ENCODE measurements around the gene JARID2. TPM values are rescaled to one million over a fixed set of nuclear protein-coding genes. Genes with fewer than 3 reads are reported as not detected.
"Not testable (repeated sequence)": the region's sequence is repeated elsewhere in the genome, so short reads cannot be mapped to it uniquely, and the experiment has no call there.

Gene JARID2
- total and polyA plus RNA-seq, 4 donors = 15.4 to 25.5 (median 23.1) TPM

DNA sequence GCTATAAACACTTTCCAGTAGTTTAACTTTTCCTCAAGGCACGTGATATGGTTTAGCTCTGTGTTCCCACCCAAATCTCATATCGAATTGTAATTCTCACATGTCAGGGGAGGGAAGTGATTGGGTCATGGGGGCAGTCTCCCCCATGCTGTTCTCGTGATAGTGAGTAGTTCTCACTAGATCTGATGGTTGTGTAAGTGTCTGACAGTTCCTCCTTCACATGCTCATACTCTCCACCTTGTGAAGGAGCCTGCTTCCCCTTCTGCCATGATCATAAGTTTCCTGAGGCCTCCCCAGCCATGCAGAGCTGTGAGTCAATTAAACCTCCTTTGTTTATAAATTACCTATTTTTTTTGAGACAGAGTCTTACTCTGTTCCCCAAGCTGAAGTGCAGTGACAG lies 289.1 kb downstream of the JARID2 start:
- WGBS (ENCODE audit: insufficient coverage) = no CpG with 5 or more reads among the region's 3 CpGs
- H3K27me3 ChIP-seq (ENCODE audit: control insufficient read depth, insufficient read depth, low read length) = no peaks in the 10 kb centered on the region
- no peak overlapping the region for H3K27ac ChIP-seq (ENCODE audit: low read depth, low read length)

DNA sequence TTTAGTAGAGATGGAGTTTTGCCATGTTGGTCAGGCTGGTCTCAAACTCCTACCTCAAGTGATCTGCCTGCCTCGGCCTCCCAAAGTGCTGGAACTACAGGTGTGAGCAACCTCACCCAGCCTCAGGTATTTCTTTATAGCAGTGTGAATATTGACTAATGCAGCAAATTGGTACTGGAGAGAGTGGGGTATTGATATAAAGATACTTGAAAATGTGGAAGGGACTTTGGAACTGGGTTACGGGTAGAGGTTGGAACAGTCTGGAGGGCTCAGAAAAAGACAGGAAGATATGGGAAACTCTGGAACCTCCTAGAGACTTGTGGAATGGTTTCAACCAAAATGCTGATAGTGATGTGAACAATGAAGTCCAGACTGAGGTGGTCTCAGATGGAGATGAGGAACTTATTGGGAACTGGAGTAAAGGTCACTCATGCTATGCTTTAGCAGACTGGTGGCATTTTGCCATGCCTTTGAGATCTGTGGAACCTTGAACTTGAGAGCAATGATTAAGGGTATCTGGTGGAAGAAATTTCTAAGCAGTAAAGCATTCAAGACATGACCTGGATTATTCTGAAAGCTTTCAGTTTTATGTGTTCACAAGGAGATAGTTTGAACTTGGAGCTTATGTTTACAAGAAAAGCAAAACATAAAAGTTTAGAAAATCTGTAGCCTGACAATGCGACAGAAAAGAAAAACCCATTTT lies 289.8 kb downstream of the JARID2 start:
- Histone ChIP-seq H3K27ac (ENCODE audit: low read depth, low read length) (no peak overlapping the region), H3K4me3 (ENCODE audit: low read depth, low read length) (no peak overlapping the region), H3K9me3 (ENCODE audit: control insufficient read depth, insufficient read depth, low read length) (no peaks in the 10 kb centered on the region), H3K4me1 (ENCODE audit: control insufficient read depth, insufficient read depth, low read length) (peaks cover 8% of the 10 kb centered on the region), H3K27me3 (ENCODE audit: control insufficient read depth, insufficient read depth, low read length) (no peaks in the 10 kb centered on the region), H3K36me3 (ENCODE audit: control insufficient read depth, insufficient read depth, low read length) (peaks cover 12% of the 10 kb centered on the region)
- no peak for DNase-seq (ENCODE audit: low read depth in 4 of 6, low spot score in 6 of 6)
- 90% methylated on average over 2 of the region's 3 CpGs for WGBS (ENCODE audit: insufficient coverage)

More for the DNA sequence above, 289.1 kb downstream of the JARID2 start:
- no peak overlapping the region for H3K4me3 ChIP-seq (ENCODE audit: low read depth, low read length)
- H3K4me1 ChIP-seq (ENCODE audit: control insufficient read depth, insufficient read depth, low read length) = peaks cover 5% of the 10 kb centered on the region
- H3K9me3 ChIP-seq (ENCODE audit: control insufficient read depth, insufficient read depth, low read length) = no peaks in the 10 kb centered on the region
- no peak for DNase-seq (ENCODE audit: low read depth in 4 of 6, low spot score in 6 of 6)
- peaks cover 14% of the 10 kb centered on the region for H3K36me3 ChIP-seq (ENCODE audit: control insufficient read depth, insufficient read depth, low read length)

DNA sequence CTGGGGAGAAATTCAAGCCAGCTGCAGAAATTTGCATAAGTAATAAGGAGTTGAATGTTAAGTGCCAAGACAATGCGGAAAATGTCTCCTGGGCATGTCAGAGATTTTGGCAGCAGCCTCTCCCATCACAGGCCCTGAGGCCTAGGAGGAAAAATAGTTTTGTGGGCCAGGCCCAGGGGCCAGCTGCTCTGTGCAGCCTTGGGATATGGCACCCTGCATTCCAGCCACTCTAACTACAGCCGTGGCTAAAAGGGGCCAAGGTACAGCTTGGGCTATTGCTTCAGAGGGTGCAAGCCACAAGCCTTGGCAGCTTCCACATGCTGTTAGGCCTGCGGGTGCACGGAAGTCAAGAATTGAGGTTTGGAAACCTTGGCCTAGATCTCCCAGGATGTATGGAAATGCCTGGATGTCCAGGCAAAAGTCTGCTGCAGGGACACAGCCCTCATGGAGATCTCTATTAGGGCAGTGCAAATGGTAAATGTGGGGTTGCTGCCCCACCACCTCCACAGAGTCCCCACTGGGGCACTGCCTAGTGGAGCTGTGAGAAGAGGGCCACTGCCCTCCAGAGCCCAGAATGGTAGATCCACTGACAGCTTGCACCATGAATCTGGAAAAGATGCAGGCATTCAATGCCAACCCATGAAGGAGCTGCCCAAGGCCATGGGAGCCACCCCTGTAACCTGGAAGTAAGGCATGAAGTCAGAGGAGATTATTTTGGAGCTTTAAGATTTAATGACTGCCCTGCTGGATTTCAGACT lies 290.5 kb downstream of the JARID2 start:
- H3K4me1 ChIP-seq (ENCODE audit: control insufficient read depth, insufficient read depth, low read length) = peaks cover 11% of the 10 kb centered on the region
- no peak overlapping the region for H3K4me3 ChIP-seq (ENCODE audit: low read depth, low read length)
- H3K27me3 ChIP-seq (ENCODE audit: control insufficient read depth, insufficient read depth, low read length) = no peaks in the 10 kb centered on the region
- H3K27ac ChIP-seq (ENCODE audit: low read depth, low read length) = no peak overlapping the region
- no peaks in the 10 kb centered on the region for H3K9me3 ChIP-seq (ENCODE audit: control insufficient read depth, insufficient read depth, low read length)
- WGBS (ENCODE audit: insufficient coverage) = 86% methylated on average over 4 of the region's 4 CpGs
- peaks cover 12% of the 10 kb centered on the region for H3K36me3 ChIP-seq (ENCODE audit: control insufficient read depth, insufficient read depth, low read length)
- no peak for DNase-seq (ENCODE audit: low read depth in 4 of 6, low spot score in 6 of 6)

DNA sequence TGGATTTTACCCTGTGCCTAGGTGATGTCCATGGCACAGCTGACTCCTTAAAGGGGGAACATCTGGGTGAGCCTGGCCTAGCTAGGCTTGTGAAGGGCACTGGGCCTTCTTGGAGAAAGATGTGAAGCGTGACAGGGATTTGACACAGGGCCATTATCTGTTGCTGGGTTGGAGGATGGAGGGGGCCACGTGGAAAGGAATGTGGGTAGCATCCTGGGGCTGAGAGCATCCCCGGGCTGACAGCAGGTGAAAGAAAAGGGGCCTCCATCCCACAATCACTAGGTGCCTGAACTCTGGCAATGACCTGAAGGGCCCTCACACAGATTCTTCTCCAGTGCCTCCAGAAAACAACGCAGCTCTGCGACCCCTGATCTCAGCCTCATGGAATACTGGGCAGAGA lies 292.2 kb downstream of the JARID2 start:
- Histone ChIP-seq H3K4me1 (ENCODE audit: control insufficient read depth, insufficient read depth, low read length) (peaks cover 11% of the 10 kb centered on the region), H3K4me3 (ENCODE audit: low read depth, low read length) (no peak overlapping the region), H3K9me3 (ENCODE audit: control insufficient read depth, insufficient read depth, low read length) (no peaks in the 10 kb centered on the region), H3K27ac (ENCODE audit: low read depth, low read length) (no peak overlapping the region), H3K27me3 (ENCODE audit: control insufficient read depth, insufficient read depth, low read length) (no peaks in the 10 kb centered on the region), H3K36me3 (ENCODE audit: control insufficient read depth, insufficient read depth, low read length) (peaks cover 1% of the 10 kb centered on the region)
- no peak for DNase-seq (ENCODE audit: low read depth in 4 of 6, low spot score in 6 of 6)
- WGBS (ENCODE audit: insufficient coverage) = 92% methylated on average over 3 of the region's 5 CpGs

DNA sequence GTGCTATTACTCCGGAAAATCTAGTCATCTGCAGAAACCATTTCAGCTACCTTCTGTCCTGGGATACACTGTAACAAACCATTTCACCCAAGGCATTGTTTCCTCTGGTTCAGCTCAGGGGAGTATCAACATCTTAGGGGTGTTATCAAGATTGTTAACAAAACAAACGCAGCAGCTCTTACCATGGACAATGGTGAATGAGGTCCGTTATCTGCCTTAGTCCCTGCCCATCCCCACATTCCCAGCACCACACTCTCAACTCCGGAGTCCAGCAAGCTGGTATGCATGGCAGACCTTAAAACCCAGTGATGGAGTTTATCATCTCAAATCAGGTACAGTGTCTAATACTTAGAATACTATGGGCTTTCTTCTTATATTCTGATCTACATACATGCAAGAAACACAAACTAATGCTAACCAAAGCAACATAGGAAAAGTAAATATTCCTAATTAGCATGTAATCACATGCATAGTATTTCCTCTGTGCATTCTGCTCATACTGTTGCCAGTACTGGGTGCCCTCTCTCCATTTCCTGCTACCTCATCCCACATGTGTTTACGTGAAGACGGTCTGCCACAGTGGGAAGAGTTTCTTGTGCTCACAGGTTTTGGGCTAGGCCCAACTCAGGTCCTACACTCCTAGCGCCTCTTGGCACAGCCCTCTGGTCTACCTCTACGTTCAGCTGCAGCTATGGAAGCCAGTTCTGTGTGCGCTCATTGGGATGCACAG lies 293.1 kb downstream of the JARID2 start:
- Histone ChIP-seq H3K36me3 (ENCODE audit: control insufficient read depth, insufficient read depth, low read length) (no peaks in the 10 kb centered on the region), H3K9me3 (ENCODE audit: control insufficient read depth, insufficient read depth, low read length) (no peaks in the 10 kb centered on the region), H3K27ac (ENCODE audit: low read depth, low read length) (no peak overlapping the region), H3K4me1 (ENCODE audit: control insufficient read depth, insufficient read depth, low read length) (peaks cover 11% of the 10 kb centered on the region), H3K4me3 (ENCODE audit: low read depth, low read length) (no peak overlapping the region), H3K27me3 (ENCODE audit: control insufficient read depth, insufficient read depth, low read length) (no peaks in the 10 kb centered on the region)
- WGBS (ENCODE audit: insufficient coverage) = 78% methylated on average over 7 of the region's 9 CpGs
- no peak for DNase-seq (ENCODE audit: low read depth in 4 of 6, low spot score in 6 of 6)

DNA sequence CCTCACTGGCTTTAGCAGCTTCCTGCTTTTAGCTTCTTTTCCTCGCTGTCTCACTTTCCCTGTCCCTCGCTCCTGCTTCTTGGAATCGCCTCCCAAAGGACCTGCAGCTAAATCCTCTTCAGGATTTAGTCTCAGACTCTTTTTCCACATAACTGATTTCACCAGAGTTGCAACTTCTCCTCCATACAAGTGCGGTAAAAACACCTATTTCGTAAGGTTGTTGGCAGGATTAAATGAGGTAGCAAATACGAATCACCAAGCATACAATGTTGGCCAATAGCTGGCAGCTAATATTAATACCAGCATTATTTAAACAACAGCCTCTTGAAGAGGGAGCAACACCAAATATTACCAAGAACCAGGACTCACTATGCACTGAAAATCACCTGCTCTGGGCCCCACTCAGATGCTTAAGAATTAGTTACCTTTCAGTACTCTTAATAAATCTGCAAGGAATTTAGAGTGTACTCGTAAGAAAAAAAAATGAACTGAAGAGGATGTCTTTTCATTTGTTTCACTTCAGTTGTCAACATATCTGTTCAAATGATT lies 293.9 kb downstream of the JARID2 start:
- Histone ChIP-seq H3K4me1 (ENCODE audit: control insufficient read depth, insufficient read depth, low read length) (peaks cover 11% of the 10 kb centered on the region), H3K4me3 (ENCODE audit: low read depth, low read length) (no peak overlapping the region), H3K27ac (ENCODE audit: low read depth, low read length) (no peak overlapping the region), H3K9me3 (ENCODE audit: control insufficient read depth, insufficient read depth, low read length) (no peaks in the 10 kb centered on the region), H3K36me3 (ENCODE audit: control insufficient read depth, insufficient read depth, low read length) (no peaks in the 10 kb centered on the region), H3K27me3 (ENCODE audit: control insufficient read depth, insufficient read depth, low read length) (no peaks in the 10 kb centered on the region)
- 76% methylated on average over 3 of the region's 7 CpGs for WGBS (ENCODE audit: insufficient coverage)
- no peak for DNase-seq (ENCODE audit: low read depth in 4 of 6, low spot score in 6 of 6)

DNA sequence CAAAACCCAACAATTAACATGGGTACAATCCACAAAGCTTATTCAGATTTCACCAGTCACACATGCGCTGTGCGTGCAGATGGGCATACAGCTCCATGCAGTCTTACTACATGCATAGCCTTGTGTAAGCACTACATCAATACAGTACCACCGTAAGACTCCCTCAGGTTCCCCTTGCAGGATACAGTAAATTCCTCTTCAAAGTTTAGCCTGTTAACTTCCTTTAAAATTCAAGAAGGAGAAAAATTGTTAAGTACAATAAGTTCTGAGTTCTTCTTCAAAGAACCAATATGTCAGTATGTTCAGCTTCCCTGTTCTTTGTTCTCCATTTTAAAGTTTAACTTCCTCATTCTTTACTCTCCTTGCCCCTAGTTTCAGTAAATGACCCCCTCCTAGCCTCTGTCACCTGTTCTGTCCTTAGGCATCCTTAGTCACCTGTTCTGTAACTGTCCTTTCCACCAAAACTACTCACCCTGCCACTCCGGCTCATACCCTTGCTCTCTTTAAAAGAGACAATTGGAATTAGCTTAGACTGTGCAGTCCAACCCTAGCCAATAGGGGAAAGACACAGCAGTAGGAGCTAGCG lies 297.6 kb downstream of the JARID2 start:
- 98% methylated on average over 5 of the region's 5 CpGs for WGBS (ENCODE audit: insufficient coverage)
- DNase-seq (ENCODE audit: low read depth in 4 of 6, low spot score in 6 of 6); H3K9me3 ChIP-seq (ENCODE audit: control insufficient read depth, insufficient read depth, low read length); H3K4me3 ChIP-seq (ENCODE audit: low read depth, low read length); H3K27me3 ChIP-seq (ENCODE audit: control insufficient read depth, insufficient read depth, low read length); H3K36me3 ChIP-seq (ENCODE audit: control insufficient read depth, insufficient read depth, low read length); H3K27ac ChIP-seq (ENCODE audit: low read depth, low read length): not testable (repeated sequence)
- peaks cover 11% of the 10 kb centered on the region for H3K4me1 ChIP-seq (ENCODE audit: control insufficient read depth, insufficient read depth, low read length)

- Histone ChIP-seq H3K27me3 (ENCODE audit: control insufficient read depth, insufficient read depth, low read length) (no peaks in the 10 kb centered on the region), H3K36me3 (ENCODE audit: control insufficient read depth, insufficient read depth, low read length) (no peaks in the 10 kb centered on the region), H3K9me3 (ENCODE audit: control insufficient read depth, insufficient read depth, low read length) (no peaks in the 10 kb centered on the region), H3K4me3 (ENCODE audit: low read depth, low read length) (no peak overlapping the region), H3K4me1 (ENCODE audit: control insufficient read depth, insufficient read depth, low read length) (peaks cover 9% of the 10 kb centered on the region), H3K27ac (ENCODE audit: low read depth, low read length) (no peak overlapping the region)
- no peak for DNase-seq (ENCODE audit: low read depth in 4 of 6, low spot score in 6 of 6)
- 100% methylated on average over 1 of the region's 4 CpGs for WGBS (ENCODE audit: insufficient coverage)
Observed at GRCh38 chr6:15544321-15544900, 298.5 kb downstream of the JARID2 start.

DNA sequence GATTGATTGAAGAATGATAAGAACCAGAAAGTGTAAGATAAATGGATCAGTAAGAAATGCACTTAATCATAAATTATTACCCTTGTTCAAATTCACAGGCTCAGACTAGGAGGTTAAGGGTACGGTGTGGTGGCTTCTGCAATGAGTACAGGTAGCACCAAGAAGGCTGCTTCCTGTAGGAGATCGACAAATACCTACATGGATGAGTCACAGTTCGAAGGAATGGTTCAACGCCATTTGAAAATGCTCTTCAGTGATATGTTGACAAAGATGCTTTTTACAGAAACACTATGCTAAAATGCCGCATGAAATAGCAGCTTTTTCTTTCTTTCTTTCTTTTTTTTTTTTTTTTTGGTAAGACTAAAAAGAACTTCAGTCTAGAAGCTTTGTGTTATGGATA lies 300.7 kb downstream of the JARID2 start:
- Histone ChIP-seq H3K9me3 (ENCODE audit: control insufficient read depth, insufficient read depth, low read length) (no peaks in the 10 kb centered on the region), H3K27ac (ENCODE audit: low read depth, low read length) (no peak overlapping the region), H3K36me3 (ENCODE audit: control insufficient read depth, insufficient read depth, low read length) (no peaks in the 10 kb centered on the region), H3K4me3 (ENCODE audit: low read depth, low read length) (no peak overlapping the region), H3K4me1 (ENCODE audit: control insufficient read depth, insufficient read depth, low read length) (peaks cover 10% of the 10 kb centered on the region), H3K27me3 (ENCODE audit: control insufficient read depth, insufficient read depth, low read length) (no peaks in the 10 kb centered on the region)
- WGBS (ENCODE audit: insufficient coverage) = 100% methylated on average over 2 of the region's 5 CpGs
- no peak for DNase-seq (ENCODE audit: low read depth in 4 of 6, low spot score in 6 of 6)
